ENCODE measurements around the gene PRM3. TPM values are rescaled to one million over a fixed set of nuclear protein-coding genes. Genes with fewer than 3 reads are reported as not detected.

The PRM3 gene
- total RNA-seq, 2 experiments from 2014 or later: not detected

GRCh38 chr16:11272484-11272883, 945 bp downstream of the PRM3 start:
- Histone ChIP-seq H2AFZ (ENCODE audit: low read length) (no peak overlapping the region), H3K79me2 (ENCODE audit: insufficient read depth, low read depth, low read length) (no peaks in the 10 kb centered on the region), H3K4me2 (ENCODE audit: low read length) (no peak overlapping the region), H3K27ac (ENCODE audit: low read depth, low read length, poor library complexity, severe bottlenecking) (no peak overlapping the region), H4K20me1 (ENCODE audit: insufficient read depth, low read length) (no peaks in the 10 kb centered on the region), H3K9me3 (ENCODE audit: low read length) (no peaks in the 10 kb centered on the region), H3K36me3 (ENCODE audit: insufficient read depth, low read length) (no peaks in the 10 kb centered on the region), H3K4me1 (ENCODE audit: insufficient read depth, low read length, poor library complexity, severe bottlenecking) (no peaks in the 10 kb centered on the region), H3K4me3 (ENCODE audit: low read depth, low read length, poor library complexity, severe bottlenecking) (no peak overlapping the region), H3K9me2 (ENCODE audit: insufficient read depth, low read length) (no peaks in the 10 kb centered on the region)
- intact Hi-C loops (cut with micrococcal nuclease; ENCODE audit: unreplicated experiment): no loop called here
- POLR2A ChIA-PET: interaction anchor here (1.2 kb wide), 1 partner anchor 12 kb away, joined by 4 read pairs; no protein-coding TSS in a partner anchor
- TF ChIP-seq EZH2phosphoT487 (IDR thresholded peaks at IDR 0.05; ENCODE audit: borderline replicate concordance, low read depth, low read length) (no peak), CTCF (conservative IDR thresholded peaks at IDR 0.05; ENCODE audit: low read length) (no peak)
- no TSS peak for BruUV-seq (replicated peaks)
- CTCF ChIA-PET (ENCODE audit: unreplicated experiment): no interaction called here
- DNase-seq (ENCODE audit: low spot score): no peak

- H3K4me2 ChIP-seq (ENCODE audit: low read length): no peak overlapping the region
- TF ChIP-seq EZH2phosphoT487 (IDR thresholded peaks at IDR 0.05; ENCODE audit: borderline replicate concordance, low read depth, low read length): no peak
- TF ChIP-seq CTCF (conservative IDR thresholded peaks at IDR 0.05; ENCODE audit: low read length): no peak
- H3K36me3 ChIP-seq (ENCODE audit: insufficient read depth, low read length): no peaks in the 10 kb centered on the region
- no peak overlapping the region for H3K4me3 ChIP-seq (ENCODE audit: low read depth, low read length, poor library complexity, severe bottlenecking)
- no TSS peak for BruUV-seq (replicated peaks)
- intact Hi-C loops (cut with micrococcal nuclease; ENCODE audit: unreplicated experiment): no loop called here
- H3K27ac ChIP-seq (ENCODE audit: low read depth, low read length, poor library complexity, severe bottlenecking): no peak overlapping the region
- H3K9me2 ChIP-seq (ENCODE audit: insufficient read depth, low read length): no peaks in the 10 kb centered on the region
- no peaks in the 10 kb centered on the region for H3K4me1 ChIP-seq (ENCODE audit: insufficient read depth, low read length, poor library complexity, severe bottlenecking)
- H3K79me2 ChIP-seq (ENCODE audit: insufficient read depth, low read depth, low read length): no peaks in the 10 kb centered on the region
- H3K9me3 ChIP-seq (ENCODE audit: low read length): no peaks in the 10 kb centered on the region
- H4K20me1 ChIP-seq (ENCODE audit: insufficient read depth, low read length): no peaks in the 10 kb centered on the region
- H2AFZ ChIP-seq (ENCODE audit: low read length): no peak overlapping the region
- no peak for DNase-seq (ENCODE audit: low spot score)
- POLR2A ChIA-PET: interaction anchor here (0.5 to 1.4 kb wide), 3 partner anchors 13 to 72 kb away, joined by 3 to 4 read pairs (median 4); no protein-coding TSS in a partner anchor
- CTCF ChIA-PET (ENCODE audit: unreplicated experiment): no interaction called here
Observed at GRCh38 chr16:11271610-11272009, 1.8 kb downstream of the PRM3 start.

GRCh38 chr16:11270602-11271162, 2.7 kb downstream of the PRM3 start:
- ChIA-PET POLR2A (interaction anchor here (0.7 to 1.4 kb wide), 4 partner anchors 15 to 112 kb away, joined by 3 to 4 read pairs (median 4); partner anchors contain the start of gene SOCS1), CTCF (ENCODE audit: unreplicated experiment) (no interaction called here)
- no TSS peak for BruUV-seq (replicated peaks)
- Histone ChIP-seq H3K9me2 (ENCODE audit: insufficient read depth, low read length) (no peaks in the 10 kb centered on the region), H2AFZ (ENCODE audit: low read length) (no peak overlapping the region), H3K4me2 (ENCODE audit: low read length) (no peak overlapping the region), H3K4me3 (ENCODE audit: low read depth, low read length, poor library complexity, severe bottlenecking) (no peak overlapping the region), H3K36me3 (ENCODE audit: insufficient read depth, low read length) (no peaks in the 10 kb centered on the region), H3K9me3 (ENCODE audit: low read length) (no peaks in the 10 kb centered on the region), H3K79me2 (ENCODE audit: insufficient read depth, low read depth, low read length) (no peaks in the 10 kb centered on the region), H4K20me1 (ENCODE audit: insufficient read depth, low read length) (no peaks in the 10 kb centered on the region), H3K27ac (ENCODE audit: low read depth, low read length, poor library complexity, severe bottlenecking) (no peak overlapping the region), H3K4me1 (ENCODE audit: insufficient read depth, low read length, poor library complexity, severe bottlenecking) (no peaks in the 10 kb centered on the region)
- no peak for DNase-seq (ENCODE audit: low spot score)
- no peak for TF ChIP-seq EZH2phosphoT487 (IDR thresholded peaks at IDR 0.05; ENCODE audit: borderline replicate concordance, low read depth, low read length)
- no peak for TF ChIP-seq CTCF (conservative IDR thresholded peaks at IDR 0.05; ENCODE audit: low read length)
- intact Hi-C loops (cut with micrococcal nuclease; ENCODE audit: unreplicated experiment): no loop called here
